ENCODE results near the gene RNF43.
"Not testable (repeated sequence)": the region's sequence is repeated elsewhere in the genome, so short reads cannot be mapped to it uniquely, and the experiment has no call there.

The RNF43 gene

DNA sequence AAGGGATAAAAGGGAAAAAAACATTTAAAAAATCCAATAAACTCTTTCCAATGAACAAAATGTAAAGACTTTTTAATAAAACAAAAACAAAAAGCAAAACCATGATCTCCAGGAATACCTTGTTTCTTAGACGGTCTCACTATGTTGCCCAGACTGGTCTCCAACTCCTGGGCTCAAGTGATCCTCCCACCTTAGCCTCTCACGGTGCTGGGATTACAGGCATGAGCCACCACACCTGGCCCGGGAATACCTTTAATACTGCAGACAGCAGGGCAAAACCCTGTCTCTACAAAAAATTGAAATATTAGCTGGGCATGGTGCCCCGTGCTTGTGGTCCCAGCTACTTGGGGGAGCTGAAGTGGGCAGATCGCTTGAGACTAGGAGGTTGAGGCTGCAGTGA, 7.9 kb downstream of the RNF43 start:
- no peak for DNase-seq (ENCODE audit: low spot score)

- DNase-seq (ENCODE audit: low spot score), result no peak
Measured at GRCh38 chr17:58403311-58403710, 14.0 kb downstream of the RNF43 start.

DNA sequence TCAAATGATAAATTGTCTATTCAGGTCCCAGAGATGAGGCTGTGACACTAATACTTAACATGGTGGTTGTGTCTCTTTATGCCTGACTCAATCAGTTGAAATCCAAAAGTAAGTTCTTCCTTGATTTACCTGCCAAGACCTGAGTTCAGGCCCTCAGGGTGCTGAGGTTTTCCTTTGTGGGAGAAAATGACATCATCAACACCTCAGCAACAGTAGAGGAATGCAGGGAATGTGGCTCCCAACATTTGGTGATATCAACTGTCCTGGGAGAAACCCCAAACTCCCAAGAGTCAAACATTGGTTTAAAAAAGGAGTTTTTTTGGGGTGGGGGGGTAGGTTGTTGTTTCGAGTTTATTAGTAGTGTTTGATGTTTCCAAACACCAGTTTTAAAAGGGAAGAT, 14.7 kb downstream of the RNF43 start:
- DNase-seq (ENCODE audit: low spot score), result no peak

DNA sequence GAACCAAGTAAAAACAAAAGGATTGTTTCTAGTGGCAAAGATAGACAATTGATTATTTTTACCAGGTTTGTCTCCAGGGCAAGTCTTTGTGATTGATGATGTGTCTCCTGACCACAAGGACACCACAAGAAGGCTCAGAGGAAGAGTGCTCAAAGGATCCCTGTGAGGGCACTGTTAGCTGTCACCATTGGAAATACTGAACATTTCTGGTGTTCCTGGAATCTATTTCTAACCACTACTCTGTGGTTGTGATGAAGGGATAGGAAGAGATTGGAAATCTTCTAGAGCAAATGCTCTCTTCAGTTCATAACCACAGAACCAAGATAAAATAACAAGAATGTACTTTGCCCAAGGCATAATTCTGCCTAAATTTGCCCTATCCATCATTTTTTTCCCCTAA, 15.3 kb downstream of the RNF43 start:
- peak; percentile 5 for DNase-seq (ENCODE audit: low spot score)

GRCh38 chr17:58401287-58401686, 16.0 kb downstream of the RNF43 start:
- DNase-seq (ENCODE audit: low spot score), result no peak

- DNase-seq (ENCODE audit: low spot score), result no peak
Measured at GRCh38 chr17:58400826-58401225, 16.5 kb downstream of the RNF43 start.

GRCh38 chr17:58399974-58400373, 17.4 kb downstream of the RNF43 start:
- no peak for DNase-seq (ENCODE audit: low spot score)

DNA sequence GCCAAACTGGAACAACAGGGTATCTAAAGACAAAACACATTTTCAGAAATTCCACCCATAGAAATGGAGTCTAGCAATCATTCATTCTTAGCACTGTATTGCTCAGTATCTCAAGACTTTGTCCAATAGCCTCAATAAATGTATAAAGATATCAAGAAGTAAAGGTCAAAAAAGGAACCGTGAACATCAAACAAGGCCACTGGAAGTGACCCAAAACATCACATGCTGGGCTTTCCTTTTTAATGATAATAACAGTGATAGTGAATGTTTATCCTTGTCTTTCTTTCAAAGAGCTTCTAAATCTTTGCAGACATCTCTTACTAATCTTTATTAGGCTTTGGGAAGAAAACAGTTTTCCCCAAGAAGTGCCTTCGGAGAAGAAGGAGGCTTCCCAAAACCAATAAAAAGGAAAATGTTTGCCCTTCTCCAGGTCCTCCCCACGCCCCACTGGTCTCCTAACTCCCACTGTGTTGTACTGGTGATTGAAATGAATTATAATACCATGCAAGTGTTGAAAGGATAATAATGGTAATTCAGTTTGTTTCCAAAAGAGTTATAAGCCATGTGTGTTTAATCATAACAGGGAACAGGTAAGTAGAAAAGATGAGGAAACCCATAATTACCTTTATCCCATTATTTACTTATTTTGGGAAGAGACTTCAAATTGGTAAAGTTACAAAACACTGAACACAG, 18.6 kb downstream of the RNF43 start:
- DNase-seq (ENCODE audit: low spot score), result no peak

GRCh38 chr17:58397421-58397820, 19.9 kb downstream of the RNF43 start:
- not testable (repeated sequence) for DNase-seq (ENCODE audit: low spot score)

- DNase-seq (ENCODE audit: low spot score), result no peak
Measured at GRCh38 chr17:58396173-58396572, 21.2 kb downstream of the RNF43 start.

- DNase-seq (ENCODE audit: low spot score), result no peak
Measured at GRCh38 chr17:58394534-58395223, 22.7 kb downstream of the RNF43 start.

GRCh38 chr17:58391302-58391984, 25.9 kb downstream of the RNF43 start:
- DNase-seq (ENCODE audit: low spot score), result no peak

GRCh38 chr17:58390884-58391283, 26.4 kb downstream of the RNF43 start:
- DNase-seq (ENCODE audit: low spot score), result no peak

GRCh38 chr17:58388302-58389190, 28.8 kb downstream of the RNF43 start:
- DNase-seq (ENCODE audit: low spot score), result no peak

- DNase-seq (ENCODE audit: low spot score), result peak; percentile 19
Measured at GRCh38 chr17:58387834-58388233, 29.5 kb downstream of the RNF43 start.

- no peak for DNase-seq (ENCODE audit: low spot score)
Measured at GRCh38 chr17:58386708-58387107, 30.6 kb downstream of the RNF43 start.

DNA sequence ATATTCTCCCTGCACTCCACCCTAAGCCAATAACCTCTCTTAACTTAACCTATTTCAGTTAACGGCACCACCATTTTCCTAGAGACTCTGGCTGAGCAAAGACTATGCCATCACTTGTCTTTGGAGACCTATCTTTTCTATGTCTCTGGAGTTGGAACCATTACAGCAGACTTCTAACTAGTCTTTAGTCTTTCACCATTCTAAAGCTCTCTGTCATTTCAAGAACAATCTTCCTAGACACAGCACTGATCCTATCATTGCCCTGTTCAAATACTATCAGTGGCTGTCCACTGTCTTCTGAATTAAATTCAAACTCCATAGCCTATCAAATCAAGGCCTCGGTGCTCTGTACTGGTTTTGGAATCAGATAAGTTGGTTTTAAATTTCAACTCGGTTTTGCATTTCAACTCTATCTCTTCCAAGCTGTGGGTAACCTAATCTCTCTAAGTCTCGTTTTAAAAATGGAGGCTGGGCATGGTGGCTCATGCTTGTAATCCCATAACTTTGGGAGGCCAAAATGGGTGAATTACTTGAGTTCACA, 31.9 kb downstream of the RNF43 start:
- DNase-seq (ENCODE audit: low spot score), result no peak

DNA sequence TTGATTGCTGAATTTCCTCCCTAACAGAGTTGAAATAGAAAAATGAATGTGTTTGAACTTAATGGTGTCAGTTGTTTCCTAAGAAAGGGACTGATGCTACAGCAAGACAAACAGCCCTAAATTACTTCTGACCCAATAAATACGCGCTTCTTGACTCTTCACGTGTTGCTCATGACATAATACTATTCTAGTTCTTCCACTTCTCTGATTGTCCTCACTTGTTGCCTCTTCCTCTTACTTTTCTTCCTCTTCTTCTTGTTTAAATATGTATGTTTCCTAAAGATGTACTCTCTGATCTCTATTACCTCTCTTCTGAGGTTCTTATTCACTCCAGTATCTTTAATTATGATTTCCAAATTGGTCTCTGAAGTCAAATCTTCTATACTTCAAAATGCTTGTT, 32.4 kb downstream of the RNF43 start:
- no peak for DNase-seq (ENCODE audit: low spot score)

DNA sequence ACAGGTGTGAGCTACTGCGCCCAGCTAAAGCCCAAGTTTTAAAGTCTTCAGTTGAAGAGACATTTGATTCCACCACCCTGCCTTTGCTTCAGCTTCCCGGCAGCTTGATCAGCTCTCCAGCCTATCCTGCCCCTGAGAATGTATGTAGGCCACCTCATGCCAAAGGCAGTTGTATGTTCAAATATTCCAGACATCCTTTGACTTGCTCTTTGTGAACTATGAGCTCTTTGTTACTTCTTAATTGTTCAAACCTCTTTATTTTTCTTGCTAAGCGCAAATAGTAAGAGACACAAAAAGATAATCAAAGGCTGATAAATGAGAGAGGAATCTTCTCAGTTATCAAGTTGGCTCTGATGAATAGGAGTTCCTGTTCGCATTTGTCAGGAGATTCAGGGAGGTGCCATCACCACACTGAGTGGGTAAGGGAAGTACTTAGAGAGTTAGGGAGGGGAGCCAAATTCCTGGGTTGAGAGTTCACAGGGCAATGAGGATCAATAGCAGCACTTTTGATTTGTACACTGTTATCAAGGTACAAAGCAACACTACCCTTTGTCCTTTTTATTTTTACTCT, 33.4 kb downstream of the RNF43 start:
- no peak for DNase-seq (ENCODE audit: low spot score)

GRCh38 chr17:58382872-58383242, 34.5 kb downstream of the RNF43 start:
- no peak for DNase-seq (ENCODE audit: low spot score)

DNA sequence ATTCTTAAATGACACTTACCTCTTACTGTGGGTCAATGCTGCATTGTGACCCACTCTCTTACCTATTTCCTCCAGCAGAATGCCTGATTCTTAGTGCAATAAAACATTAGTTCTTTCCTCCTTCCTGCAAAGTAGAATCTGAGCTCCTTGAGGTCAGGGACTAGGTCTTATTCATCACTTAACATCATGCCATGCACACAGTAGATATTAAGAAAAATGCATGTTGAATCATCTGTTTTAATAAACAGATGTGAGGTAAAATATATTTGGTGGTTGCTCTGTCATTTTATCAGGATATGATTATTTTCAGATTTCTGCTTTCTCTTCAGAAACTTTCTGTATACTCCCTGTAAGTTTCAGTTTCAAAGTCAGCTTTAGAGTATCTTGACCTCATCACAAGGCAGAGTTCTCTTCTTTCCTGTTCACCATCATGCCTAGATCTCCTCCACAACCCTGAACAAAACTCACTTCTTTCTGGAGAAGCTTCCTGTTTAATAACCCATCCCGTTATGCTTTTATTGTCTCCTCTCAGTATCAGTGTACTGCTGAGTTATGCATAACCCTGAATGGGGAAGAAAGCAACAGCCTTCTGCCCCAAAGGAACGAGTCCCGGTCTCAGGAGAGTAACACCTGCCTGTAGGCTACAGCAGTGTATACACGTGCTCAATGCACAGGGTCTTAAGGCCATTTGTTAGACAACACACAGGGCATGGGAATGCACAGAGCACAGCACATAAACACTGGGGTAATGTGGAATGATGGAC, 35.0 kb downstream of the RNF43 start:
- DNase-seq (ENCODE audit: low spot score), result peak; percentile 8
